IMR-90 (cell line): ENCODE results near the gene LARGE2. TPM values are rescaled to one million over a fixed set of nuclear protein-coding genes. Genes with fewer than 3 reads are reported as not detected.

Experiments
- ATAC-seq: fragments of 200-7000 bp; cut with Tn5 transposase; 2 replicates; pipeline ENCODE4 v1.9.1; 2020; ENCODE audit warnings: low read depth, mild to moderate bottlenecking, moderate library complexity
- BruUV-seq: library from RNA; stranded (reverse); fragments of 400-500 nt; replicated peaks from 2 replicates; lab custom pipeline; 2021; lab: Mats Ljungman, UMichigan
- CTCF ChIA-PET: fragments of 300-600 bp; formaldehyde crosslinking; extraction: SDS; loops from one replicate; lab custom pipeline; 2021; ENCODE audit warnings: antibody characterized with exemption; lab: Yijun Ruan, JAX
- POLR2A ChIA-PET: fragments of 300-600 bp; sonication (Branson Sonifier 250); formaldehyde crosslinking; loops from one replicate; lab custom pipeline; 2022; ENCODE audit warnings: antibody characterized with exemption; ENCODE audit not compliant: unreplicated experiment; lab: Charles Lee
- DNase-seq: peaks from one replicate; pipeline ENCODE4 v3.0.0; 2013
- H2AFZ ChIP-seq: replicated peaks from 2 replicates; pipeline ENCODE3; 2013; ENCODE audit warnings: low read length, mild to moderate bottlenecking; ENCODE audit not compliant: poor library complexity
- H2AK5ac ChIP-seq: 2 replicates; pipeline ENCODE4 v1.6.1; 2013; ENCODE audit warnings: low read depth, low read length, inconsistent platforms
- H2AK9ac ChIP-seq: replicated peaks from 2 replicates; pipeline ENCODE3; 2013; ENCODE audit warnings: mild to moderate bottlenecking, low read depth, low read length, moderate library complexity; ENCODE audit not compliant: poor library complexity
- H2BK120ac ChIP-seq: 2 replicates; pipeline ENCODE4 v1.6.1; 2013; ENCODE audit warnings: low read depth, low read length, inconsistent platforms
- H2BK15ac ChIP-seq: 3 replicates; pipeline ENCODE4 v1.6.1; 2013; ENCODE audit warnings: low read depth, low read length, inconsistent platforms
- H2BK20ac ChIP-seq: 2 replicates; pipeline ENCODE4 v1.6.1; 2013; ENCODE audit warnings: low read depth, mild to moderate bottlenecking, inconsistent platforms, low read length, moderate library complexity
- H2BK5ac ChIP-seq: 2 replicates; pipeline ENCODE4 v1.6.1; 2013; ENCODE audit warnings: mild to moderate bottlenecking, low read depth, low read length, inconsistent platforms; ENCODE audit not compliant: poor library complexity, severe bottlenecking
- H3K14ac ChIP-seq: replicated peaks from 2 replicates; pipeline ENCODE4 v1.6.1; 2013; ENCODE audit warnings: low read depth, low read length, inconsistent platforms
- H3K18ac ChIP-seq: 2 replicates; pipeline ENCODE4 v1.6.1; 2013; ENCODE audit warnings: low read depth, low read length, control low read depth
- H3K23ac ChIP-seq: 2 replicates; pipeline ENCODE4 v1.6.1; 2013; ENCODE audit warnings: low read depth, low read length, inconsistent platforms
- H3K27ac ChIP-seq: 2 replicates; pipeline ENCODE4 v1.5.1; 2013; ENCODE audit warnings: mild to moderate bottlenecking, control low read depth, low read length; ENCODE audit not compliant: insufficient read depth
- H3K27me3 ChIP-seq: 2 replicates; pipeline ENCODE4 v1.6.1; 2013; ENCODE audit warnings: low read length; ENCODE audit not compliant: control insufficient read depth, insufficient read depth
- H3K36me3 ChIP-seq: 2 replicates; pipeline ENCODE4 v1.6.1; 2013; ENCODE audit warnings: low read length, mixed read lengths; ENCODE audit not compliant: control insufficient read depth, insufficient read depth
- H3K4ac ChIP-seq: 2 replicates; pipeline ENCODE4 v1.6.1; 2013; ENCODE audit warnings: low read depth, low read length, inconsistent platforms
- H3K4me1 ChIP-seq: 2 replicates; pipeline ENCODE4 v1.6.1; 2013; ENCODE audit warnings: low read length, mixed read lengths; ENCODE audit not compliant: control insufficient read depth, insufficient read depth
- H3K4me2 ChIP-seq: 2 replicates; pipeline ENCODE4 v1.6.1; 2013; ENCODE audit warnings: low read depth, mild to moderate bottlenecking, control low read depth, low read length, moderate library complexity
- H3K4me3 ChIP-seq: 2 replicates; pipeline ENCODE4 v1.5.1; 2013; ENCODE audit warnings: low read depth, mild to moderate bottlenecking, control low read depth, low read length, moderate library complexity; ENCODE audit not compliant: insufficient read depth
- H3K56ac ChIP-seq: 2 replicates; pipeline ENCODE4 v1.6.1; 2013; ENCODE audit warnings: low read length, inconsistent platforms; ENCODE audit not compliant: insufficient read depth; ENCODE audit errors: extremely low read depth
- H3K79me1 ChIP-seq, 2 experiments: 2 replicates each; pipeline ENCODE4 v1.6.1; 2013; ENCODE audit warnings: low read length in 2 of 2, inconsistent platforms in 1 of 2, low read depth in 1 of 2
- H3K9ac ChIP-seq: 2 replicates; pipeline ENCODE4 v1.6.1; 2013; ENCODE audit warnings: low read depth, low read length, control low read depth
- H3K9me1 ChIP-seq: 2 replicates; pipeline ENCODE4 v1.6.1; 2013; ENCODE audit warnings: low read length, inconsistent platforms; ENCODE audit not compliant: insufficient read depth
- H3K9me3 ChIP-seq: 2 replicates; pipeline ENCODE4 v1.6.1; 2013; ENCODE audit warnings: low read length; ENCODE audit not compliant: control insufficient read depth, insufficient read depth
- H4K20me1 ChIP-seq: 2 replicates; pipeline ENCODE4 v1.6.1; 2013; ENCODE audit warnings: low read length, inconsistent platforms; ENCODE audit not compliant: insufficient read depth
- H4K5ac ChIP-seq: 2 replicates; pipeline ENCODE4 v1.6.1; 2013; ENCODE audit warnings: mild to moderate bottlenecking, low read depth, low read length, control low read depth
- H4K8ac ChIP-seq, 2 experiments: 2 replicates each; pipeline ENCODE4 v1.6.1; 2013; ENCODE audit warnings: low read depth in 2 of 2, low read length in 2 of 2, control low read depth in 1 of 2, inconsistent platforms in 1 of 2
- H4K91ac ChIP-seq: 2 replicates; pipeline ENCODE4 v1.6.1; 2013; ENCODE audit warnings: low read depth, low read length, inconsistent platforms; ENCODE audit not compliant: insufficient read depth
- BHLHE40 ChIP-seq: fragments of 150-350 bp; IDR thresholded peaks from 2 replicates; pipeline ENCODE4 v1.6.1; 2016; ENCODE audit warnings: mild to moderate bottlenecking, low read depth, low read length
- CEBPB ChIP-seq: IDR thresholded peaks from 2 replicates; pipeline ENCODE4 v1.6.1; 2012; ENCODE audit warnings: low read depth, low read length, improper control_type of control experiment
- CHD1 ChIP-seq: IDR thresholded peaks from 2 replicates; pipeline ENCODE4 v1.6.1; 2012; ENCODE audit warnings: low read depth, low read length, improper control_type of control experiment
- CTCF ChIP-seq: conservative IDR thresholded peaks from 2 replicates; pipeline ENCODE4 v1.5.1; 2012; ENCODE audit warnings: mild to moderate bottlenecking, low read depth, low read length, improper control_type of control experiment
- FOS ChIP-seq: fragments of 150-350 bp; IDR thresholded peaks from 2 replicates; pipeline ENCODE4 v1.6.1; 2016; ENCODE audit warnings: low read depth, low read length
- MAFK ChIP-seq: IDR thresholded peaks from 2 replicates; pipeline ENCODE4 v1.6.1; 2012; ENCODE audit warnings: low read depth, low read length, improper control_type of control experiment
- MAZ ChIP-seq: IDR thresholded peaks from 2 replicates; pipeline ENCODE4 v1.6.1; 2012; ENCODE audit warnings: low read depth, mild to moderate bottlenecking, low read length, improper control_type of control experiment, moderate library complexity, borderline replicate concordance
- MXI1 ChIP-seq: IDR thresholded peaks from 2 replicates; pipeline ENCODE4 v1.6.1; 2012; ENCODE audit warnings: low read depth, mild to moderate bottlenecking, low read length, moderate library complexity, borderline replicate concordance
- NFE2L2 ChIP-seq: fragments of 150-350 bp; IDR thresholded peaks from 2 replicates; pipeline ENCODE4 v1.6.1; 2016; ENCODE audit warnings: low read depth, mild to moderate bottlenecking, low read length
- POLR2A ChIP-seq: IDR thresholded peaks from 2 replicates; pipeline ENCODE4 v1.6.1; 2012; ENCODE audit warnings: mild to moderate bottlenecking, low read depth, low read length
- RAD21 ChIP-seq: IDR thresholded peaks from 2 replicates; pipeline ENCODE4 v1.6.1; 2012; ENCODE audit warnings: low read length, improper control_type of control experiment
- RCOR1 ChIP-seq: IDR thresholded peaks from 2 replicates; pipeline ENCODE4 v1.6.1; 2012; ENCODE audit warnings: mild to moderate bottlenecking, low read length, improper control_type of control experiment; ENCODE audit not compliant: insufficient replicate concordance
- RFX5 ChIP-seq: IDR thresholded peaks from 2 replicates; pipeline ENCODE4 v1.8.0; 2012; ENCODE audit warnings: low read depth, mild to moderate bottlenecking, low read length, moderate library complexity
- SMC3 ChIP-seq: fragments of 150-350 bp; IDR thresholded peaks from 2 replicates; pipeline ENCODE4 v1.6.1; 2016; ENCODE audit warnings: low read depth, mild to moderate bottlenecking, antibody characterized with exemption, low read length, moderate library complexity
- USF2 ChIP-seq: fragments of 150-350 bp; IDR thresholded peaks from 2 replicates; pipeline ENCODE4 v1.6.1; 2017; ENCODE audit warnings: mild to moderate bottlenecking, antibody characterized with exemption, low read length, low read depth
- WGBS, 2 experiments: methylation state at CpG; one replicate each; pipeline versions ENCODE4 v1.1.5 to v1.1.7; 2013; ENCODE audit warnings: missing lambda C conversion rate in 2 of 2; ENCODE audit not compliant: insufficient read length in 1 of 2; ENCODE audit errors: extremely low coverage in 2 of 2; 5-methylcytosine and 5-hydroxymethylcytosine counted together
- dilution Hi-C: fragments of 300-500 bp; cut with HindIII; formaldehyde crosslinking; loops from one replicate; pipeline ENCODE4 v1.14.3; 2018; ENCODE audit warnings: low sequenced_read_pairs; ENCODE audit not compliant: unreplicated experiment
- in situ Hi-C: fragments of 300-500 bp; cut with MboI; formaldehyde crosslinking; loops from 3 replicates; pipeline ENCODE4 v1.14.3; 2019; ENCODE audit warnings: low sequenced_read_pairs, inconsistent platforms, mixed read lengths
- intact Hi-C: fragments of 100-400 bp; cut with micrococcal nuclease; formaldehyde crosslinking; loops from 2 replicates; pipeline ENCODE4 v1.10.0; 2022
- polyA plus RNA-seq, 3 experiments: library from polyadenylated mRNA; depleted of rRNA; stranded (reverse); fragments of >200 nt; gene quantifications; 2 replicates each; pipeline ENCODE4 v1.2.3, GENCODE V29; 2012; ENCODE audit warnings: low replicate concordance in 1 of 3
- total RNA-seq: library from RNA; depleted of rRNA; stranded (reverse); fragments of >200 nt; gene quantifications from 2 replicates; pipeline ENCODE4 v1.2.3, GENCODE V29; 2012

The LARGE2 gene
- total and polyA plus RNA-seq, 2 of the 4 experiments (the other 2 are of a cell fraction), result 0.03 TPM; not detected in 1

- H3K27ac ChIP-seq, result no peak overlapping the region
- H3K23ac ChIP-seq, result no peak overlapping the region
- intact Hi-C loops (loop anchor here (1.0 to 5.0 kb wide), 4 partner anchors 41 to 342 kb away; no protein-coding TSS in a partner anchor), dilution Hi-C loops (no loop called here), in situ Hi-C loops (loop anchor here (5.0 kb wide), 1 partner anchor 42 kb away; no protein-coding TSS in a partner anchor)
- H3K18ac ChIP-seq, result no peak overlapping the region
- no peak overlapping the region for H3K56ac ChIP-seq
- H4K5ac ChIP-seq, result no peak overlapping the region
- BruUV-seq, result no TSS peak
- no peaks in the 10 kb centered on the region for H3K27me3 ChIP-seq
- H2AK9ac ChIP-seq, result no peak overlapping the region
- H3K4me1 ChIP-seq, result peaks cover 2% of the 10 kb centered on the region; the same call in 1 of the 2 replicates
- 0 out of 2 replicates have a peak, but pooled peaks cover 4% of the 10 kb centered on the region for H4K20me1 ChIP-seq
- no peak overlapping the region for H3K14ac ChIP-seq
- H3K36me3 ChIP-seq, result peaks cover 32% of the 10 kb centered on the region
- H2AK5ac ChIP-seq, result no peak overlapping the region
- H4K8ac ChIP-seq, result peak overlapping the region in 1 of 2 experiments; percentile 39; a peak in 1 of 4 replicates
- H4K91ac ChIP-seq, result no peak overlapping the region
- H2BK5ac ChIP-seq, result no peak overlapping the region
- H2BK15ac ChIP-seq, result no peak overlapping the region
- CTCF ChIA-PET, result interaction anchor here (0.5 to 3.2 kb wide), 12 partner anchors 9 to 1757 kb away, joined by 3 to 23 read pairs (median 4); no protein-coding TSS in a partner anchor
- no peak overlapping the region for H2AFZ ChIP-seq
- H3K4me3 ChIP-seq, result no peak overlapping the region
- H2BK120ac ChIP-seq, result no peak overlapping the region
- no peaks in the 10 kb centered on the region for H3K9me3 ChIP-seq
- H3K9ac ChIP-seq, result no peak overlapping the region
- WGBS, 2 experiments, result 50% methylated on average over 2 of the region's 9 CpGs; no CpG with 5 or more reads in 1 of the 2 experiments
- DNase-seq, result peak; percentile 80
- POLR2A ChIA-PET, result no interaction called here
- H3K79me1 ChIP-seq, result 0 out of 4 replicates have a peak, but pooled peaks cover 0 to 5% of the 10 kb centered on the region in 2 experiments
- H2BK20ac ChIP-seq, result no peak overlapping the region
- H3K9me1 ChIP-seq, result no peaks in the 10 kb centered on the region
- no peak overlapping the region for H3K4me2 ChIP-seq
- no peak overlapping the region for H3K4ac ChIP-seq
- peak; percentile 99 for ATAC-seq
- TF ChIP-seq USF2, result no peak
- no peak for TF ChIP-seq CEBPB
- TF ChIP-seq SMC3, result peak; percentile 93
- TF ChIP-seq RAD21, result peak; percentile 89
- TF ChIP-seq RCOR1, result no peak
- TF ChIP-seq MXI1, result 0 out of 2 replicates have a peak, but pooled peaks have one; percentile 53
- no peak for TF ChIP-seq RFX5
- no peak; the same call in 1 of the 2 replicates for TF ChIP-seq CHD1
- no peak for TF ChIP-seq POLR2A
- peak; percentile 90 for TF ChIP-seq CTCF
- no peak for TF ChIP-seq FOS
- TF ChIP-seq MAFK, result no peak
- no peak for TF ChIP-seq NFE2L2
- TF ChIP-seq MAZ, result no peak; the same call in 1 of the 2 replicates
- TF ChIP-seq BHLHE40, result peak; percentile 46; the same call in 1 of the 2 replicates
These were observed 42.5 kb downstream of the LARGE2 start for GRCh38 chr11:45964911-45965389.
